ENCODE measurements around the gene TSR1. TPM values are rescaled to one million over a fixed set of nuclear protein-coding genes. Genes with fewer than 3 reads are reported as not detected.
A peak's percentile ranks its signal among the peaks of the same experiment; 100 is the strongest.

Gene TSR1
- total RNA-seq, 1 experiment from 2014 or later, result 74.3 TPM

- TF ChIP-seq HMGXB4 (CRISPR knock-in tag; IDR thresholded peaks at IDR 0.05) (no peak; the same call in 1 of the 2 replicates), ZNF263 (CRISPR knock-in tag; IDR thresholded peaks at IDR 0.05; ENCODE audit: low read depth) (no peak), FOXK1 (CRISPR knock-in tag; IDR thresholded peaks at IDR 0.05) (peak; percentile 92), NFYB (CRISPR knock-in tag; conservative IDR thresholded peaks at IDR 0.05; ENCODE audit: low read depth) (no peak), TCF7 (CRISPR knock-in tag; IDR thresholded peaks at IDR 0.05; ENCODE audit: low read depth) (no peak), STAT6 (CRISPR knock-in tag; conservative IDR thresholded peaks at IDR 0.05; ENCODE audit: low read depth) (no peak), E2F4 (CRISPR knock-in tag; IDR thresholded peaks at IDR 0.05; ENCODE audit: borderline replicate concordance, low read depth) (no peak), ZNF219 (CRISPR knock-in tag; IDR thresholded peaks at IDR 0.05; ENCODE audit: borderline replicate concordance) (no peak), MYBL2 (CRISPR knock-in tag; IDR thresholded peaks at IDR 0.05) (no peak), FOXP4 (CRISPR knock-in tag; IDR thresholded peaks at IDR 0.05) (peak; percentile 92), USF2 (CRISPR knock-in tag; IDR thresholded peaks at IDR 0.05) (no peak), RORB (CRISPR knock-in tag; IDR thresholded peaks at IDR 0.05) (no peak), GRHL2 (CRISPR knock-in tag; IDR thresholded peaks at IDR 0.05; ENCODE audit: insufficient replicate concordance, severe bottlenecking) (no peak), NR2C2 (CRISPR knock-in tag; IDR thresholded peaks at IDR 0.05) (peak; percentile 99), SMAD3 (CRISPR knock-in tag; IDR thresholded peaks at IDR 0.05; ENCODE audit: borderline replicate concordance) (peak; percentile 70; the same call in 1 of the 2 replicates), MXD4 (CRISPR knock-in tag; IDR thresholded peaks at IDR 0.05; ENCODE audit: borderline replicate concordance) (no peak), ESRRA (CRISPR knock-in tag; IDR thresholded peaks at IDR 0.05; ENCODE audit: borderline replicate concordance) (no peak), ATF2 (CRISPR knock-in tag; IDR thresholded peaks at IDR 0.05; ENCODE audit: borderline replicate concordance, low read depth) (no peak), NR1H2 (CRISPR knock-in tag; IDR thresholded peaks at IDR 0.05) (no peak)
- TF ChIP-seq, protein P1, sequence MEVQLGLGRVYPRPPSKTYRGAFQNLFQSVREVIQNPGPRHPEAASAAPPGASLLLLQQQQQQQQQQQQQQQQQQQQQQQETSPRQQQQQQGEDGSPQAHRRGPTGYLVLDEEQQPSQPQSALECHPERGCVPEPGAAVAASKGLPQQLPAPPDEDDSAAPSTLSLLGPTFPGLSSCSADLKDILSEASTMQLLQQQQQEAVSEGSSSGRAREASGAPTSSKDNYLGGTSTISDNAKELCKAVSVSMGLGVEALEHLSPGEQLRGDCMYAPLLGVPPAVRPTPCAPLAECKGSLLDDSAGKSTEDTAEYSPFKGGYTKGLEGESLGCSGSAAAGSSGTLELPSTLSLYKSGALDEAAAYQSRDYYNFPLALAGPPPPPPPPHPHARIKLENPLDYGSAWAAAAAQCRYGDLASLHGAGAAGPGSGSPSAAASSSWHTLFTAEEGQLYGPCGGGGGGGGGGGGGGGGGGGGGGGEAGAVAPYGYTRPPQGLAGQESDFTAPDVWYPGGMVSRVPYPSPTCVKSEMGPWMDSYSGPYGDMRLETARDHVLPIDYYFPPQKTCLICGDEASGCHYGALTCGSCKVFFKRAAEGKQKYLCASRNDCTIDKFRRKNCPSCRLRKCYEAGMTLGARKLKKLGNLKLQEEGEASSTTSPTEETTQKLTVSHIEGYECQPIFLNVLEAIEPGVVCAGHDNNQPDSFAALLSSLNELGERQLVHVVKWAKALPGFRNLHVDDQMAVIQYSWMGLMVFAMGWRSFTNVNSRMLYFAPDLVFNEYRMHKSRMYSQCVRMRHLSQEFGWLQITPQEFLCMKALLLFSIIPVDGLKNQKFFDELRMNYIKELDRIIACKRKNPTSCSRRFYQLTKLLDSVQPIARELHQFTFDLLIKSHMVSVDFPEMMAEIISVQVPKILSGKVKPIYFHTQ (CRISPR knock-in tag; IDR thresholded peaks at IDR 0.05), result no peak
- TF ChIP-seq, protein P2, sequence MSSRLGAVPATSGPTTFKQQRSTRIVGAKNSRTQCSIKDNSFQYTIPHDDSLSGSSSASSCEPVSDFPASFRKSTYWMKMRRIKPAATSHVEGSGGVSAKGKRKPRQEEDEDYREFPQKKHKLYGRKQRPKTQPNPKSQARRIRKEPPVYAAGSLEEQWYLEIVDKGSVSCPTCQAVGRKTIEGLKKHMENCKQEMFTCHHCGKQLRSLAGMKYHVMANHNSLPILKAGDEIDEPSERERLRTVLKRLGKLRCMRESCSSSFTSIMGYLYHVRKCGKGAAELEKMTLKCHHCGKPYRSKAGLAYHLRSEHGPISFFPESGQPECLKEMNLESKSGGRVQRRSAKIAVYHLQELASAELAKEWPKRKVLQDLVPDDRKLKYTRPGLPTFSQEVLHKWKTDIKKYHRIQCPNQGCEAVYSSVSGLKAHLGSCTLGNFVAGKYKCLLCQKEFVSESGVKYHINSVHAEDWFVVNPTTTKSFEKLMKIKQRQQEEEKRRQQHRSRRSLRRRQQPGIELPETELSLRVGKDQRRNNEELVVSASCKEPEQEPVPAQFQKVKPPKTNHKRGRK (CRISPR knock-in tag; IDR thresholded peaks at IDR 0.05; ENCODE audit: borderline replicate concordance), result no peak
- TF ChIP-seq, protein P3, sequence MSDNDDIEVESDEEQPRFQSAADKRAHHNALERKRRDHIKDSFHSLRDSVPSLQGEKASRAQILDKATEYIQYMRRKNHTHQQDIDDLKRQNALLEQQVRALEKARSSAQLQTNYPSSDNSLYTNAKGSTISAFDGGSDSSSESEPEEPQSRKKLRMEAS (CRISPR knock-in tag; IDR thresholded peaks at IDR 0.05), result peak; percentile 98
Observed at GRCh38 chr17:2336215-2336851, at the start of gene TSR1 (continued).
